HUES6 (cell line): ENCODE results near the gene LRRC26.

Source experiments
- H3K27ac ChIP-seq: 2 replicates; pipeline ENCODE4 v1.7.0; 2013; ENCODE audit warnings: low read depth, mild to moderate bottlenecking, low read length, inconsistent platforms
- H3K27me3 ChIP-seq: 2 replicates; pipeline ENCODE4 v1.6.1; 2013; ENCODE audit warnings: low read length; ENCODE audit not compliant: control insufficient read depth, insufficient read depth
- H3K36me3 ChIP-seq: 2 replicates; pipeline ENCODE4 v1.6.1; 2013; ENCODE audit warnings: low read length; ENCODE audit not compliant: control insufficient read depth, insufficient read depth
- H3K4me1 ChIP-seq: 2 replicates; pipeline ENCODE4 v1.6.1; 2013; ENCODE audit warnings: low read length; ENCODE audit not compliant: control insufficient read depth, insufficient read depth
- H3K4me3 ChIP-seq: 2 replicates; pipeline ENCODE4 v1.5.1; 2013; ENCODE audit warnings: low read depth, low read length
- H3K9ac ChIP-seq: one replicate; pipeline ENCODE4 v1.6.1; 2013; ENCODE audit warnings: mild to moderate bottlenecking, low read length
- H3K9me3 ChIP-seq: 2 replicates; pipeline ENCODE4 v1.6.1; 2013; ENCODE audit warnings: low read depth, low read length; ENCODE audit not compliant: control insufficient read depth, insufficient read depth

The LRRC26 gene

GRCh38 chr9:137189297-137190295 is 19.7 kb upstream of the LRRC26 start:
- Histone ChIP-seq H3K36me3 (peaks cover 40% of the 10 kb centered on the region), H3K27ac (0 out of 2 replicates have a peak overlapping the region, but pooled peaks have one; percentile 46)

GRCh38 chr9:137188490-137189296 is 18.8 kb upstream of the LRRC26 start, which contains the start of the genes ANAPC2 and SSNA1:
Gene ANAPC2 (minus strand): TSS chr9:137188560. CDS start chr9:137188532, 28 bp downstream.
Gene SSNA1 (plus strand): TSS chr9:137188676. CDS start chr9:137188727, 51 bp downstream.
- H3K36me3 ChIP-seq = peaks cover 49% of the 10 kb centered on the region
- H3K27ac ChIP-seq = peak within 1 kb of the TSS; percentile 46; the same call in 1 of the 2 replicates
- no peaks in the 10 kb centered on the region for H3K9me3 ChIP-seq
- H3K27me3 ChIP-seq = no peaks in the 10 kb centered on the region
- H3K4me3 ChIP-seq = peak within 1 kb of the TSS; percentile 95
- peak within 1 kb of the TSS; percentile 81 for H3K9ac ChIP-seq
- H3K4me1 ChIP-seq = peaks cover 11% of the 10 kb centered on the region

More at GRCh38 chr9:137189297-137190295, 19.7 kb upstream of the LRRC26 start:
- no peaks in the 10 kb centered on the region for H3K27me3 ChIP-seq
- H3K4me3 ChIP-seq = peak overlapping the region; percentile 95
- peak overlapping the region; percentile 81 for H3K9ac ChIP-seq
- H3K9me3 ChIP-seq = no peaks in the 10 kb centered on the region
- peaks cover 17% of the 10 kb centered on the region for H3K4me1 ChIP-seq

- Histone ChIP-seq H3K9me3 (no peaks in the 10 kb centered on the region), H3K27me3 (no peaks in the 10 kb centered on the region), H3K9ac (peak overlapping the region; percentile 81), H3K27ac (no peak overlapping the region; the same call in 1 of the 2 replicates), H3K4me3 (peak overlapping the region; percentile 95), H3K36me3 (peaks cover 55% of the 10 kb centered on the region), H3K4me1 (peaks cover 11% of the 10 kb centered on the region)
Observed at GRCh38 chr9:137188086-137188489, 18.2 kb upstream of the LRRC26 start.

- no peaks in the 10 kb centered on the region for H3K27me3 ChIP-seq
- H3K27ac ChIP-seq = no peak overlapping the region
- peaks cover 62% of the 10 kb centered on the region for H3K36me3 ChIP-seq
- peak overlapping the region; percentile 81 for H3K9ac ChIP-seq
- peak overlapping the region; percentile 95 for H3K4me3 ChIP-seq
- H3K9me3 ChIP-seq = no peaks in the 10 kb centered on the region
- peaks cover 11% of the 10 kb centered on the region for H3K4me1 ChIP-seq
Observed at GRCh38 chr9:137187386-137187785, 17.5 kb upstream of the LRRC26 start.

- H3K9me3 ChIP-seq = no peaks in the 10 kb centered on the region
- peaks cover 63% of the 10 kb centered on the region for H3K36me3 ChIP-seq
- H3K9ac ChIP-seq = no peak overlapping the region
- peaks cover 11% of the 10 kb centered on the region for H3K4me1 ChIP-seq
- no peak overlapping the region for H3K27ac ChIP-seq
- H3K4me3 ChIP-seq = no peak overlapping the region
- no peaks in the 10 kb centered on the region for H3K27me3 ChIP-seq
Observed at GRCh38 chr9:137186385-137186784, 16.5 kb upstream of the LRRC26 start.

- Histone ChIP-seq H3K27me3 (no peaks in the 10 kb centered on the region), H3K9ac (no peak overlapping the region), H3K4me3 (no peak overlapping the region), H3K27ac (no peak overlapping the region), H3K36me3 (peaks cover 61% of the 10 kb centered on the region), H3K4me1 (peaks cover 11% of the 10 kb centered on the region), H3K9me3 (no peaks in the 10 kb centered on the region)
Observed at GRCh38 chr9:137185921-137186320, 16.1 kb upstream of the LRRC26 start.

GRCh38 chr9:137184881-137185660 is 15.2 kb upstream of the LRRC26 start:
- H3K9me3 ChIP-seq = no peaks in the 10 kb centered on the region
- no peaks in the 10 kb centered on the region for H3K27me3 ChIP-seq
- H3K4me3 ChIP-seq = no peak overlapping the region
- H3K27ac ChIP-seq = no peak overlapping the region
- H3K4me1 ChIP-seq = peaks cover 11% of the 10 kb centered on the region
- H3K9ac ChIP-seq = no peak overlapping the region
- H3K36me3 ChIP-seq = peaks cover 64% of the 10 kb centered on the region

- Histone ChIP-seq H3K27me3 (no peaks in the 10 kb centered on the region), H3K27ac (no peak overlapping the region), H3K4me1 (peaks cover 4% of the 10 kb centered on the region; the same call in 1 of the 2 replicates), H3K9ac (no peak overlapping the region), H3K4me3 (no peak overlapping the region), H3K36me3 (peaks cover 69% of the 10 kb centered on the region), H3K9me3 (no peaks in the 10 kb centered on the region)
Observed at GRCh38 chr9:137183980-137184595, 14.2 kb upstream of the LRRC26 start.

- Histone ChIP-seq H3K4me1 (peaks cover 4% of the 10 kb centered on the region; the same call in 1 of the 2 replicates), H3K27ac (no peak overlapping the region), H3K9me3 (no peaks in the 10 kb centered on the region), H3K36me3 (peaks cover 69% of the 10 kb centered on the region), H3K9ac (no peak overlapping the region), H3K27me3 (no peaks in the 10 kb centered on the region), H3K4me3 (no peak overlapping the region)
Observed at GRCh38 chr9:137182836-137183235, 13.0 kb upstream of the LRRC26 start.

GRCh38 chr9:137181680-137182079 is 11.8 kb upstream of the LRRC26 start:
- Histone ChIP-seq H3K9me3 (no peaks in the 10 kb centered on the region), H3K4me3 (no peak overlapping the region), H3K9ac (no peak overlapping the region), H3K27me3 (no peaks in the 10 kb centered on the region; the same call in 1 of the 2 replicates), H3K4me1 (no peaks in the 10 kb centered on the region), H3K27ac (no peak overlapping the region), H3K36me3 (peaks cover 73% of the 10 kb centered on the region)
